T-helper 9 cell (primary cell): Measurements from ENCODE around the gene TMBIM6.
"Not testable (repeated sequence)": the region's sequence is repeated elsewhere in the genome, so short reads cannot be mapped to it uniquely, and the experiment has no call there.

ENCODE experiments used
- DNase-seq: peaks from one replicate; pipeline ENCODE4 v3.0.0-alpha.2; 2020

Gene TMBIM6

GRCh38 chr12:49730568-49731101, 10.7 kb upstream of the TMBIM6 start:
- no peak for DNase-seq

GRCh38 chr12:49733219-49734017, 7.9 kb upstream of the TMBIM6 start:
- DNase-seq, result no peak

GRCh38 chr12:49734900-49735299, 6.5 kb upstream of the TMBIM6 start:
- DNase-seq, result not testable (repeated sequence)

DNA sequence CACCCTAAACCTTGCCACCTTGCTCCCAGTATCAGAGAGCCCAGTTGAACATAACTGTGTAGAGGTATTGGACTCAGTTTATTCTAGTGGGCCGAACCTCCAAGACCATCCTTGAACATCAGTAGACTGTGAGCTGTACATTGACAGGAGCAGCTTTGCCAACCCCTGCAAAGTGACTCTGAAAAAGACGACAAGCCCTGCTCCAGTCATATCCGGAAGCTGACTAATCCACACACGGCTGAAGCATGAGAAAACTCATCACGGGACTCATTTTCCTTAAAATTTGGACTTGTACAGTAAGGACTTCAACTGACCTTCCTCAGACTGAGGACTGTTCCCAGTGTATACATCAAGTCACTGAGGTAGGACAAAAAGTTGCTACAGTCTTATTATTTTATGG, 2.6 kb upstream of the TMBIM6 start:
- DNase-seq, result not testable (repeated sequence)

GRCh38 chr12:49740277-49740676, 1.1 kb upstream of the TMBIM6 start:
- not testable (repeated sequence) for DNase-seq

DNA sequence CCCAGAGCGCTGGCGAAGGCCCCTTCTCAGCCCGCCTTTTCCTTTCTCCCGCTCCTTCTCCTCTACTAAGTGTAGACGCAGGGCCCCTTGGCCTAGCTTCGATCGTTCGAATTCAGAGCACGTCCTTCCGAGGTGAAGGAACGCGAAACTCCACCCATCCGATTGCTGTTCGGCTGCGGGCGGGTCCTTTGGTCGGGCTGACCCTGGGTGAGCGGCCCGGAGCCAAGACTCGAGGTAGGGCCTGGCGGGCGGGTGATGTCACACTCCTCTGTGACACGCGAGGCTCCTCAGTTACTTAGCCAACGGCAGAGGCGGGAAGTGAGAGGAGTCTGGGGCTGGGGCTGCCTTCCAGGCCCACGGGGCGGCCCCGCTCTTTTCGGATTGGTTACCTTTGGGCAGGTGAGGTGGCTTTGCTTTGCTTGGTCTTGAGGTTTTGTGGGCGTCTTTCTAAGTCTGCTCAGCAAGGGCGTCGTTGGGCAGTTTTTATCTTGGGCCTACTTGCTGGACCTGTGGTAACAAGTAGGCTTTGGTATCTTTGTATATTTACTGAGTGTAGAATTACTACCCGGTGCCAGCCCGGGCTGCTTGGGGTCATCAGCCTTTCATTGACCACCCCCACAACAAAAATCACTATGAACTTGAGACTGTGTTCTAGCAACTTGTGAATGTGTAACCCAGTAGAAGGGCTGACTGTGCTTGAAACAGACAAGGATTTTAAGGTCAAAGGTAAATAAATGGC, 694 bp downstream of the TMBIM6 start:
- DNase-seq, result peak; percentile 86

- DNase-seq, result no peak
Observed at GRCh38 chr12:49744363-49744885, 3.1 kb downstream of the TMBIM6 start.

- no peak for DNase-seq
Observed at GRCh38 chr12:49748306-49748705, 6.9 kb downstream of the TMBIM6 start.

DNA sequence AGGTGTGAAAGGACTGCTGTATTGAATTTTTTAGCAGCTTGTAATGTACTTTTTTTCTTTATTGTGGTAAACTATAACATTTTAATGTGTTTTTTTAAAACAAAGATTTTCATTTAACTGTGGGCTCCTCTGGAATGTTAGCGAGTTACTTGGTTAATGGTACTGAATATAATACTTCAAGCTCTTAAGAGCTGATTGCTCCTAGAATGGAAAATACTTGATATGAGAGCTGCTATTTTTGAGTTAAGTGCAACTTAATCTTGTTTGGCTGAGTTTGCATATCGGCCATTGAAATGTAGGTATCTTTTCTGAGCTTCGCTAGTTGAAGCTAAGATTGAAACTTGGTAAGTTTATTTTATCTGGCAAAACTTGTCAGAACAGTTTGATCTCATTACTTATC, 7.4 kb downstream of the TMBIM6 start:
- no peak for DNase-seq

DNA sequence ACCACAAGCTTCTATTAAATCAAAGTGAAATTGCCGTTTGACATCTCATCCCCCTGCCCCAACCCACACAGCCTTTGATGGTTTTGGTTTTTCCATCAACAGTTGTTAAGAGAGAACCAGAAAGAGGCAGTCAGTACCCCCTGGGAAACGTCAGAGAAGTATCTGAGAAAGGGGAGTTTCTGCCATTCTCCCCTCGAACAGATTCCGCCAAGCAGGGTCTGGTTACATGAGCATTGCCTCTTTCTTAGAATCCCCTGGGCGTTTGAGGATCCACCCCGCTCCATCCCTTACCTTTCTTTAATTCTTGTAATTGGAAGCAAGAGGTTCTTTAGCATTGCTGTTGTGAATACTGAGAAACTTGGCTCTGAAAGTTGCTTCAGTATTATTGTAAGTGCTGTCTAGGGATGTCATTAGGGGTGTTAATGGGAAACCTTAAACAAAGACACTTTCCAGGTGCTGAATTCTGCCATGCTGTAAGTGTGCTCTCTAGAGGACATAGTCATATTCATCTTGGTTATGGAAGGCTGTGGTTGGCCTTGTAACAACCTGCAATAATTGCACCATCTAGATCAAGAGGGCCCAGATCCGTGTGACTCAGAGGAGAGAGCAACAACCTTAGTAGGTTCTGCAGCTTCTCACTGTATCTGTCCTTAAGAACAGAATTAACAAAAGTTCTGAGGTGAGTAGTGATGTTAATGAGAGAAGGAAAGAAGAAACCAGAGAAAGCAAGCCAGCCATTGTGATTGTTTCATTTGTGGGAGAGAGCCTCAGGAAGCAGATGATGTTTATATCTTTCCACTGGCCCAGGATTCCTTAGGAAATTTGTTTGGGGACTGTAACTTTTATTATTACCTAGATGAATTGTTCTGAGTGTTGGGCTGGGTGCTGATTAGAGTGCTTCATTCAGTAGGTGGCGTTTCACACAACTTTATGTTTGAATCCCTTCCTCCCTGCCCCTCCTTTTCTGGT, 9.0 kb downstream of the TMBIM6 start:
- DNase-seq, result no peak

GRCh38 chr12:49750996-49751393, 9.6 kb downstream of the TMBIM6 start:
- no peak for DNase-seq

- DNase-seq, result no peak
Observed at GRCh38 chr12:49761677-49762467, 20.5 kb downstream of the TMBIM6 start.

GRCh38 chr12:49762468-49762847, 21.1 kb downstream of the TMBIM6 start:
- DNase-seq, result no peak

DNA sequence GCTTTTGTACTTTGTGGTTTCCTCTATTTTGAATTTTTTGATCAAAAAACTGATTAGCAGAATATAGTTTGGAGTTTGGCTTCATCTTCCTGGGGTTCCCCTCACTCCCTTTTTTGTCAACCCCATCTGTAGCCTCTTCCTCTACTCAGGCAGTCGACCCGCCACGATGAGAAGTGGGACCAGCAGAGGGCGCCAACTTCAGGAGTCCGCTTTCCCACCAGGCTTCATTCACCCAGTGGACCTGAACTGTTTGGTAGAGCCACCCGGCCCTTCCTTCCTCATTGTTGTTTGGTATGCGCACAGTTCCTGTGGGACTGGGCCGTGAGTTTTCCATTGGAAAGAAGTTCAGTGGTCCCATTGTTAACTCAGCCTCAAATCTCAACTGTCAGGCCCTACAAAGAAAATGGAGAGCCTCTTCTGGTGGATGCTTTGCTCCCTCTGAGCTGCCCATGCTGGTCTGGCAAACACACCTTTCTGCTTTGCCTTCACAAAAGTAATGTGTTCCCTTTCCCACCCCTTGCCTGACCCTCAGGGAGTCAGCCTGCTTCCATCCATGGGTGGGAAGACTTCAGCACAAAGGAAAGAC, 21.7 kb downstream of the TMBIM6 start:
- peak; percentile 85 for DNase-seq

GRCh38 chr12:49764126-49764525, 22.8 kb downstream of the TMBIM6 start:
- DNase-seq, result no peak

- no peak for DNase-seq
Observed at GRCh38 chr12:49766115-49766455, 24.7 kb downstream of the TMBIM6 start.

- DNase-seq, result no peak
Observed at GRCh38 chr12:49767333-49767732, 26.0 kb downstream of the TMBIM6 start.

DNA sequence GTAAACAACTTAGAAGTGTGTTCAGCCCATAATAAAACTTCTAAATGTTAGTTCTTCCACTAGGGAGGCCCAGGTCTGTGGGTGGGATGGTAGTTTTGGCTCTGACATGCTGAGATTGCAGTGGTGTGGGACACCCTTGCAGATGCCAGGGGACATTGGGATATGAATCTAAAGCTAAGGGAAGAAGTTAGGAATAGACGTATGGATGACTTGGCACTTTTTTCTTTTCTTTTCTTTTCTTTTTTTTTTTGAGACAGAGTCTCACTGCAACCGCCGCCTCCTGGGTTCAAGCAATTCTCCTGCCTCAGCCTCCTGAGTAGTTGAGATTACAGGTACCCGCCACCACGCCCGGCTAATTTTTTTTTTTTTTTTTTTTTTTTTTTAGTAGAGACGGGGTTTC, 31.7 kb downstream of the TMBIM6 start:
- not testable (repeated sequence) for DNase-seq

DNA sequence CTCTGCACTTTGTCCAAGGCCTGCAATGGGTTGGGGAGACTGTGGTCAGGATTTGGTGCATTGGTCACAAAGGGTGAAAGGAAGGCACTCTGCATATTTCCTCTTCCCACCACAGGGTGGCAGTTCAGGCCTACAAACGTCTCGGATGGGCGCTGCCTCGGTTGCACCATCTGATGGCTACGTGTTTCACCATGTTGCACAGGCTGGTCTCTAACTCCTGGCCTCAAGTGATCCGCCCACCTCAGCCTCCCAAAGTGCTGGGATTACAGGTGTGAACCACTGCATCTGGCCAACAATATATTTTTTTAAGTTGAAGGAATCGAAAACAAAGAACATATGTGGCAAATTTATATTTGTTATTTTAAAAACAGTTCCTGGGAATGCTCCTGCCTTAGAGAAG, 35.1 kb downstream of the TMBIM6 start:
- peak; percentile 17 for DNase-seq

GRCh38 chr12:49776858-49777257, 35.5 kb downstream of the TMBIM6 start:
- no peak for DNase-seq

DNA sequence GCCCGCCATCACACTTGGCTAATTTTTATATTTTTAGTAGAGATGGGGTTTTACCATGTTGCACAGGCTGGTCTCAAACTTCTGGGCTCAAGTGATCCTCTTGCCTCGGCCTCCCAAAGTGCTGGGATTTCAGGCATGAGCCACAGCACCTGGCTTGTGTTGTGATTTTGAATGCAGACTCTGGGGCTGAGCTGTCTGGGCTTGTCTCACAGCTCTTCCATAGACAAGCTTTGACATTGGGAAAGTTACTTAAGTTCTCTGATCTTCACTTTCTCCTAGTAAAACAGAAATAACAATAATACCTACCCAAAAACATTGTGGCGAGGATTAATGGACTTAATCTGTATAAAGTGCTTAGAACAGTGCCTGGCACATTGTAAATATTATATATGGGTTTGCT, 36.0 kb downstream of the TMBIM6 start:
- DNase-seq, result no peak
